IgD-negative memory B cell (primary cell): ENCODE data around the gene DENND2D. TPM values are rescaled to one million over a fixed set of nuclear protein-coding genes. Genes with fewer than 3 reads are reported as not detected.

Source experiments
- H3K27ac Mint-ChIP-seq, 3 donors: one replicate each; pipeline ENCODE4 v1.8.0; 2020 to 2022; ENCODE audit warnings: mild to moderate bottlenecking in 3 of 3, mixed read lengths in 3 of 3, moderate library complexity in 1 of 3
- H3K27me3 Mint-ChIP-seq: one replicate; pipeline ENCODE4 v1.8.0; 2021; ENCODE audit warnings: mixed read lengths
- H3K36me3 Mint-ChIP-seq: one replicate; pipeline ENCODE4 v1.8.0; 2020; ENCODE audit warnings: mild to moderate bottlenecking, mixed read lengths
- H3K4me1 Mint-ChIP-seq, 3 donors: one replicate each; pipeline ENCODE4 v1.8.0; 2020 to 2022; ENCODE audit warnings: mixed read lengths in 3 of 3, mild to moderate bottlenecking in 1 of 3
- H3K4me3 Mint-ChIP-seq, 4 donors: one replicate each; pipeline ENCODE4 v1.8.0; 2020 to 2022; ENCODE audit warnings: mild to moderate bottlenecking in 4 of 4, mixed read lengths in 4 of 4, moderate library complexity in 3 of 4
- H3K9me3 Mint-ChIP-seq, 3 donors: one replicate each; pipeline ENCODE4 v1.8.0; 2020 to 2021; ENCODE audit warnings: mixed read lengths in 3 of 3, mild to moderate bottlenecking in 1 of 3
- polyA plus RNA-seq: library from polyadenylated mRNA; unstranded; fragments of 300-500 nt; fragmentation: Illumina TruSeq; gene quantifications from one replicate; pipeline ENCODE4 v1.2.3, GENCODE V29; 2021

DENND2D gene
- polyA plus RNA-seq, 1 donor from 2014 or later, result 107 TPM

GRCh38 chr1:111157431-111157830 is 43.0 kb downstream of the DENND2D start:
- H3K36me3 Mint-ChIP-seq, result peaks cover 14% of the 10 kb centered on the region
- H3K27ac Mint-ChIP-seq, result no peak overlapping the region

DNA sequence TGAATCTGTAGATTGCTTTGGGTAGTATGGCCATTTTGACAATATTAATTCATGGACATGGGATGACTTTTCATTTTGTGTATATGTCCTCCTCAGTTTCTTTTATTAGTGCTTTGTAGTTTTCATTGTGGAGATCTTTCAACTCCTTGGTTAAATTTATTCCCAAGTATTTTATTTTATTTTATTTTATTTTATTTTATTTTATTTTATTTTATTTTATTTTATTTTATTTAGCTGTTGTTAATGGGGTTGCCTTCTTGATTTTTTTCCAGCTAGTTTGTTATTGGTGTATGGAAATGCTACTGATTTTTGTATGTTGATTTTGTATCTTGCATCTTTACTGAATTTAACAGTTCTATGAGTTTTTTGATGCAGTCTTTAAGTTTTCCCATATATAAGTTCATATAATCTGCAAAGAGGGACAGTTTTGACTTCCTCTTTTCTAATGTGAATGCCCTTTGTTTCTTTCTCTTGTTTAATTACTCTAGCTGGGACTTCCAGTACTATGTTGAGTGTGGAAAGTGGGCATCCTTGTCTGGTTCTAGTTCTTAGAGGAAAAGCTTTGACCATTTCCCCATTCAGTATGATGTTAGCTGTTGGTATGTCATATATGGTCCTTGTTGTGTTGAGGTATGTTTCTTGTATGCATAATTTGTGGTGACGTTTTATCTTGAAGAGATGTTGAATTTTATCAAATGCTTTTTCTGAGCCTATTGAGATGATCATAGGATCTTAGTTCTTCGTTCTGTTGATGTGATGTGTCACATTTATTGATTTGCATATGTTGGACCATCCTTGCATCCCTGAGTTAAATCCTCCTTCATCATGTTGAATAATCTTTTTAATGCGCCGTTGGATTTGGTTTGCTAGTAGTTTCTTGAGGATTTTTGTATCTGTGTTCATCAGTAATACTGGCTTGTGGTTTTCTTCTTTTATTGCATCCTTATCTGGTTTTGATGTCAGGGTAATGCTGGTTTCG is 46.1 kb downstream of the DENND2D start:
- no peaks in the 10 kb centered on the region for H3K9me3 Mint-ChIP-seq
- H3K36me3 Mint-ChIP-seq, result peaks cover 25% of the 10 kb centered on the region
- peak overlapping the region; percentile 15 to 81 (median 44) for H3K4me3 Mint-ChIP-seq
- H3K27me3 Mint-ChIP-seq, result no peaks in the 10 kb centered on the region
- H3K27ac Mint-ChIP-seq, result peak overlapping the region; percentile 22 to 83 (median 60)
- peaks cover 56 to 69% (median 64%) of the 10 kb centered on the region in 3 donors for H3K4me1 Mint-ChIP-seq

More at GRCh38 chr1:111157431-111157830, 43.0 kb downstream of the DENND2D start:
- peaks cover 44 to 53% (median 47%) of the 10 kb centered on the region in 3 donors for H3K4me1 Mint-ChIP-seq
- H3K9me3 Mint-ChIP-seq, result no peaks in the 10 kb centered on the region
- H3K27me3 Mint-ChIP-seq, result no peaks in the 10 kb centered on the region
- no peak overlapping the region for H3K4me3 Mint-ChIP-seq

DNA sequence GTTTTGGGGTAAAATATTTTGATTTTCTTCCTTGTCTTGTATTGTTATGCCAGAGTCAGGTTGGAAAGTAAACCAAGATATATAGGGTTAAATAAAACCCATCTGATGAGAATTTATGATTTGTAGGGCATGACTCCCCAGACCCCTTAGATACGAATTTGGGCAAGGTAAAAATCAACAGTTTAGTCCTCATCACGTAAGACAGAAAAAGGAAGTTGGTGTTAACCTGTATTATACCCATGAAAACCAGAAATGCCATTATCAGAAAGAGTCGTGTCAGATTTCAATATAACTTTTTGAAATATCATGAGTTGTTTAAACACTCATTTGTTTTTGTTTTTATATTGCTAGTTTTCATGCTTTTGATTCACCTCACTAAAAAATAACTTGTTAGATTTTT is 48.6 kb downstream of the DENND2D start:
- Mint-ChIP-seq H3K27ac (peak overlapping the region; percentile 2 to 85 (median 85)), H3K36me3 (peaks cover 29% of the 10 kb centered on the region), H3K9me3 (no peaks in the 10 kb centered on the region)

GRCh38 chr1:111148376-111148881 is 52.0 kb downstream of the DENND2D start:
- no peaks in the 10 kb centered on the region for H3K9me3 Mint-ChIP-seq
- peaks cover 72 to 77% (median 75%) of the 10 kb centered on the region in 3 donors for H3K4me1 Mint-ChIP-seq
- H3K27ac Mint-ChIP-seq, result peak overlapping the region in 2 of 3 donors; percentile 28 to 80
- H3K36me3 Mint-ChIP-seq, result peaks cover 29% of the 10 kb centered on the region
- peak overlapping the region in 1 of 4 donors; percentile 82 for H3K4me3 Mint-ChIP-seq
- no peaks in the 10 kb centered on the region for H3K27me3 Mint-ChIP-seq

More for the DNA sequence above, 48.6 kb downstream of the DENND2D start:
- Mint-ChIP-seq H3K4me3 (peak overlapping the region; percentile 35 to 89 (median 58)), H3K4me1 (peaks cover 76 to 78% (median 77%) of the 10 kb centered on the region in 3 donors), H3K27me3 (no peaks in the 10 kb centered on the region)

DNA sequence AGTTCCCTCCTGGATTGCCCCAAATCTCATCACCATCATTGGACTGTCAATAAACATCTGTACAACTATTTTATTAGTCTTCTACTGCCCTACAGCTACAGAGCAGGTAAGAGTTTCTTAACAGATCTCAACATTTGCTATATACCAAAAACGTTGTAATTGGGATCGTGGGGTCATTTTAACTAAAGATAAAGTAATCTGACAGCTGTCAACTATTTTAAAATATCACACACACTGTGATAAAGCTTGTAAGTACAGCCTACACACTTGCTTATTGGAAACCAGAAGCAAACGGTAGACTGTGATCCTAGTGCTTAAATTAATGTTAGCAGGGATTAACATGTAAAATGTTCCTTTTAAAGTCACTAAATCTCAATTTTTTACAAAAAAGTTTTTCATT is 52.5 kb downstream of the DENND2D start:
- peaks cover 71 to 76% (median 75%) of the 10 kb centered on the region in 3 donors for H3K4me1 Mint-ChIP-seq
- no peak overlapping the region for H3K27ac Mint-ChIP-seq
- no peaks in the 10 kb centered on the region for H3K9me3 Mint-ChIP-seq
- no peaks in the 10 kb centered on the region for H3K27me3 Mint-ChIP-seq
- peaks cover 25% of the 10 kb centered on the region for H3K36me3 Mint-ChIP-seq
- peak overlapping the region in 2 of 4 donors; percentile 11 to 41 for H3K4me3 Mint-ChIP-seq

- Mint-ChIP-seq H3K36me3 (peaks cover 17% of the 10 kb centered on the region), H3K27ac (peak overlapping the region in 2 of 3 donors; percentile 80 to 81), H3K9me3 (no peaks in the 10 kb centered on the region), H3K27me3 (no peaks in the 10 kb centered on the region), H3K4me3 (peak overlapping the region in 3 of 4 donors; percentile 3 to 65 (median 56)), H3K4me1 (peaks cover 67 to 72% (median 71%) of the 10 kb centered on the region in 3 donors)
Observed at GRCh38 chr1:111145963-111146768, 54.3 kb downstream of the DENND2D start.

- peak overlapping the region in 2 of 4 donors; percentile 56 to 65 for H3K4me3 Mint-ChIP-seq
- H3K27me3 Mint-ChIP-seq, result no peaks in the 10 kb centered on the region
- peaks cover 67 to 73% (median 67%) of the 10 kb centered on the region in 3 donors for H3K4me1 Mint-ChIP-seq
- H3K9me3 Mint-ChIP-seq, result no peaks in the 10 kb centered on the region
- H3K27ac Mint-ChIP-seq, result peak overlapping the region in 1 of 3 donors; percentile 81
- peaks cover 17% of the 10 kb centered on the region for H3K36me3 Mint-ChIP-seq
Observed at GRCh38 chr1:111145542-111145941, 54.9 kb downstream of the DENND2D start.

- Mint-ChIP-seq H3K36me3 (peaks cover 7% of the 10 kb centered on the region), H3K27ac (peak overlapping the region in 2 of 3 donors; percentile 16 to 99), H3K4me3 (peak overlapping the region; percentile 48 to 99 (median 96)), H3K4me1 (peaks cover 44 to 73% (median 50%) of the 10 kb centered on the region in 3 donors), H3K27me3 (no peaks in the 10 kb centered on the region), H3K9me3 (no peaks in the 10 kb centered on the region)
Observed at GRCh38 chr1:111142356-111142975, 58.0 kb downstream of the DENND2D start.

DNA sequence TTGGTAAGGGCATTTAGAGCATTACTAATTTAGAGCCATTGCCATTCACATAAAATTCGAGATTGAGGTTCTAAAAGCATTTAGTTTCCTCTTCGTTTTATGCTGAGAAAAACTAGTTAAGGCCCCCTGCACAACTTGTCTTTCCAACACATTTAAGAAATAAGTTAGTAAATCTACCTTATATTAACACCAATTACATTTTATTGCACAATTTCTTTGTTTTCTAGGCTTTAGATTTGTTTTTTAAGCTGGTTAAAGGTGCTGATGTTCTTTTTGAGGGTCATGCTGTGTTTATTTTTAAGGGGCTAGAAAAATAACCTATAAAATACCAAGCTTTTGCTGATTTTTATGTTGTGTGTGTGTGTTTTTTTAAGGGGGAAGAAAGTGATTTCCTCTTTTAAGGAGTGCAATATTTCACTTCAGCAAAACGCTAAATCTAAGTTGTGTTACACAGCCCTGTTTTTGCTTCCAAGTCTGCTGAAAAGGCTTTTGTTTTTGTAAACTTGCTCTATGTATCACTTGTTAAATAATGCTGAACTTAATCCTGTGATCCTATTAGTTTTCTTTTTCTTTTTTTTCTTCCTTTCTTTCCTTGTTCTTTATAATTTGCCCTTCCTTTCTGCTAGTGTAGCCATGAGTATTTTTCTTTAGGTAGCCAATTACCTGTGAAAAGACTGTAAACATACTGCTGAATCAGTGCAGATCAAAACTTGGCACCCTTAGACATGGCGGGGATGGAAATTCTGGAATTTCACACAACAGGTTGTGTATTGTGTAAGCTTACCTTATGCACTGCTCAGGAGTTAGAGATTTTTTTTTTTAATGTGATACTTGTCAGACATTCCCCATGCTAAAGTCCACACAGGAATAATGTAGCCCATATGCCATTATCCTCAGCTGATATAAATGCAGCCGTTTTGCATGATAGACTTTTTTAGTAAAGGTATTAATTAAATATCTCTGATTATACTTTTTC is 58.9 kb downstream of the DENND2D start:
- peaks cover 37 to 65% (median 46%) of the 10 kb centered on the region in 3 donors for H3K4me1 Mint-ChIP-seq
- no peaks in the 10 kb centered on the region for H3K9me3 Mint-ChIP-seq
- H3K27ac Mint-ChIP-seq, result peak overlapping the region; percentile 97 to 99 (median 99)
- no peaks in the 10 kb centered on the region for H3K27me3 Mint-ChIP-seq
- H3K4me3 Mint-ChIP-seq, result peak overlapping the region; percentile 96 to 100 (median 98)
- H3K36me3 Mint-ChIP-seq, result peaks cover 6% of the 10 kb centered on the region

DNA sequence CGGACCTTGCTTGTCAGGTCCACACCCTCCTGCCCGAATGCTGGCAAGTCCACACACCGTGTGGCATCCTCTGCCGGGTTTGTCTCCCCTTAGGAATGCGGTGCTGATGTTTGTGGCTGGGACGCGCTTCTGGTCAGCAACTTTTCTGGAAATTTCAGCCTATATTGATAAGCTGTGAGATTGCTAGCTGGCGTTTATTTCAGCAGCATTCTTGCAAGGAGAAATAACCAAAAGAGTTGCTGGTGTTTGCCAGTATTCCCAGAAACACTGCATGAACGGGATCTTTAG is 59.8 kb downstream of the DENND2D start:
- H3K36me3 Mint-ChIP-seq, result peaks cover under 1% of the 10 kb centered on the region
- no peaks in the 10 kb centered on the region for H3K9me3 Mint-ChIP-seq
- H3K4me1 Mint-ChIP-seq, result peaks cover 37 to 57% (median 42%) of the 10 kb centered on the region in 3 donors
- H3K4me3 Mint-ChIP-seq, result peak overlapping the region; percentile 96 to 100 (median 98)
- H3K27me3 Mint-ChIP-seq, result no peaks in the 10 kb centered on the region
- peak overlapping the region; percentile 97 to 99 (median 99) for H3K27ac Mint-ChIP-seq

DNA sequence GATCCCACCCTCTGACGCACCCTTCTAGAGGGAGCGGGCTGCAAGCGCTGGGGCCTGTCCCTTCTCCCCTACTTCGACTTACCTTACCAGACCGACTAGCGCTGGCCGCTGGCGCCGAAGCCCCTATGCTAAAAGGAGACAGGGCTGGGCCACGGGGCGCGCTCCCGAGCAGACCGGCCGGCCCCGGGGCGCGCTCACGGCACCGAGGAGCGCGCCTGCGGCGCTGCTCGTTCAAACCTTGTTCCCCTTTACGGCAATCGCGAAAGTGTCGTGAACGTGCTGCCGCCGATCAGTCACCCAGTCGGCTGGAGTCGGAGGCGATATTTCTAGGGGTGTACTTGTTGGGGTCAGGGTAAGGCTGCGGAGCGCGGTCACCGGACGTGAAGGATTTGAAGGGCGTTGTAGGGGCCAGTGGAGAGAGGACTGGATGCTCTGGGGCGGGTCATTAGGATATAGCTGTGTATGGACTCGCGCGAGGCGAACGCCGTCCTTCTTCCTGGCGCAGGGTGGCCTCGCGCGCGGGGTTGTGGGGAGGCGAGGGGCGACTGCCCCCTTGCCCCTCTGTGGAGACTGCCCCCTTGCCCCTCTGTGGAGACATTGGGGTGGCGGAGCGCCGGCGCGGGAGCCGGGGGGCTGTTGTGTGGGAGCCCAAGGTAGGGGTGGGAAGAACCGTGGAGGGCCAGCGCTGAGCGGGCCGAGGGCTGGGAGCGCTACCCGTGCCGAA is 60.3 kb downstream of the DENND2D start, which contains the start of the genes CEPT1 and DRAM2:
CEPT1 (plus strand) TSS at position 268 of the 724 bp plus-strand sequence. CDS start 7,492 bp downstream, outside the sequence.
DRAM2 (minus strand) TSS at position 138 of the 724 bp plus-strand sequence. CDS start 8,539 bp downstream, outside the sequence.
- H3K27ac Mint-ChIP-seq, result peak within 1 kb of the TSS; percentile 97 to 99 (median 99)
- H3K27me3 Mint-ChIP-seq, result no peaks in the 10 kb centered on the region
- H3K4me3 Mint-ChIP-seq, result peak within 1 kb of the TSS; percentile 96 to 100 (median 98)
- H3K36me3 Mint-ChIP-seq, result peaks cover 3% of the 10 kb centered on the region
- H3K4me1 Mint-ChIP-seq, result peaks cover 39 to 61% (median 45%) of the 10 kb centered on the region in 3 donors
- H3K9me3 Mint-ChIP-seq, result no peaks in the 10 kb centered on the region

DNA sequence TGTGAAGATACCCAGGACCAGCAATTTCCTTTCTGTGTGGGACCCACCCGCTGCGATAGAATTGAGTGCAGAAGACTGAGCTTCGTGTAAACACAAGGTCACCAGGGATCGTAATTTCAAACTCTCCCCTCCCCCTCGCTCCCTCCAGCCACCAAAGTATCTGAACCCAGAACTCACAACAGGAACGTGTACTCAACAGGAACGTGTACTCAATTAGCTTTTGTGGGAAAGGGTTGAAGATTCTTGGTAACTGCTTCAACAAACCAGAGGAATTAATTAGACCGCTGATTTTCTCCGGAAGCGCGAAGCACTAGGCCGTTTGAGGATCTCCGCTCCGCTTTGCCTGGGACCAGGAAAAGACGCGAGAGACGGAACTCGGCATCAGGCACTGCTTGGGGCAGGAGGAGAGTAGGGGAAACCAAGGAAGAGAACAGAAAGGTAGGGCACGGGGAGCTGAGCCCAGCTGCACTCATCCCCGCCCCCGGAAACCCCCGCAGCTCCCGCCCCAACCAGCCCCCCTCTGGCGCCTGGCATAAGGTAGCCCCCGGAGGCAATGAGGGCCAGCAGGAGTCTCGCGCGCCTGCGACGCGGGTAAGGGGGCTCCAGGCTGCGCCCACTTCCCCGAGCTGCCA is 61.0 kb downstream of the DENND2D start:
- peak overlapping the region; percentile 96 to 100 (median 98) for H3K4me3 Mint-ChIP-seq
- H3K9me3 Mint-ChIP-seq, result no peaks in the 10 kb centered on the region
- no peaks in the 10 kb centered on the region for H3K27me3 Mint-ChIP-seq
- H3K27ac Mint-ChIP-seq, result peak overlapping the region; percentile 97 to 99 (median 99)
- peaks cover 3% of the 10 kb centered on the region for H3K36me3 Mint-ChIP-seq
- peaks cover 40 to 67% (median 50%) of the 10 kb centered on the region in 3 donors for H3K4me1 Mint-ChIP-seq
